Measurements from ENCODE around the gene PLCB3. TPM values are rescaled to one million over a fixed set of nuclear protein-coding genes. Genes with fewer than 3 reads are reported as not detected.

The PLCB3 gene
- total RNA-seq (34.2 and 37.2 TPM in 2 replicates), polyA plus RNA-seq (17.2 and 20.6 TPM in 2 replicates), polyA minus RNA-seq (ENCODE audit: low replicate concordance) (47.7 and 56.8 TPM in 2 replicates)
- polyA plus RNA-seq (2012): 23.7 and 27.9 TPM in 2 replicates

DNA sequence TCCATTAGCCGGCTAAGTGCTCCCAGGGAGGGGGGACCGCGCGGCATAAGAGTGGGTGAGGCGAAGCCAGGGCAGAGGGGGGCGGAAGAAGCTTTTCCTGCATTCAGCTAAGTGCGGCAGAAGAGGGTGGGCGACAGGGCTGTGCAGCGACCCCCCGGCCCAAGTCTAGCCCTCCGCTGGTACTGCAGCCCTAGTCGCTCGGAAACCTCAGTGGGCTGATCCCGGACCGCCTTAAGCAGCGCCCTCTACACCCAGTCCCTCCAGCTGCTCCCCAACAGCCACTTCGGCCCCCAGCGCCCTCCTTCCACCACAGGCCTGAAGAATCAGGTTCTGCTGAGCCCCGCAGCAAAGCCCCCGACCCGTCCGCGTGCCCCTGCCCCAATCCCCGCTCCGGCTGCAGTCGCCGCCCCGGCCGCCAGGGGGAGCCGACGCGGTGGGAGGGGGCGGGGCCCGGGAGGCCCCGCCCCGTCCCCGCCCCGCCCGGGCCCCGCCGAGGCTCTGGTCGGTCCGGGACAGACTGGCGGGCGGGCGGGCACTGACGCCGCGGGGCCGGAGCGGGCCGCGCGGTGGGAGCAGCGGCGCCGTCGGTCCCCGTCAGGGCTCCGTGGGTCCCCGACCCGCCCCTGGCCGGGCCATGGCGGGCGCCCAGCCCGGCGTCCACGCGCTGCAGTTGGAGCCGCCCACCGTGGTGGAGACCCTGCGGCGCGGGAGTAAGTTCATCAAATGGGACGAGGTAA lies at the start of gene PLCB3:
TSS of gene PLCB3 (plus strand) at position 515 of the 737 bp plus-strand sequence. CDS start at position 635, 120 bp downstream.
- peak within 1 kb of the TSS; percentile 79 to 98 (median 88) for H3K4me3 ChIP-seq (replicated peaks in 1 of 4; ENCODE audit: control extremely low read depth in 1 of 4, insufficient read depth in 1 of 4, low read depth in 3 of 4, low read length in 4 of 4)
- no peak for TF ChIP-seq EZH2 (IDR thresholded peaks at IDR 0.05; ENCODE audit: low read length, missing control alignments)
- TF ChIP-seq, protein P1, sequence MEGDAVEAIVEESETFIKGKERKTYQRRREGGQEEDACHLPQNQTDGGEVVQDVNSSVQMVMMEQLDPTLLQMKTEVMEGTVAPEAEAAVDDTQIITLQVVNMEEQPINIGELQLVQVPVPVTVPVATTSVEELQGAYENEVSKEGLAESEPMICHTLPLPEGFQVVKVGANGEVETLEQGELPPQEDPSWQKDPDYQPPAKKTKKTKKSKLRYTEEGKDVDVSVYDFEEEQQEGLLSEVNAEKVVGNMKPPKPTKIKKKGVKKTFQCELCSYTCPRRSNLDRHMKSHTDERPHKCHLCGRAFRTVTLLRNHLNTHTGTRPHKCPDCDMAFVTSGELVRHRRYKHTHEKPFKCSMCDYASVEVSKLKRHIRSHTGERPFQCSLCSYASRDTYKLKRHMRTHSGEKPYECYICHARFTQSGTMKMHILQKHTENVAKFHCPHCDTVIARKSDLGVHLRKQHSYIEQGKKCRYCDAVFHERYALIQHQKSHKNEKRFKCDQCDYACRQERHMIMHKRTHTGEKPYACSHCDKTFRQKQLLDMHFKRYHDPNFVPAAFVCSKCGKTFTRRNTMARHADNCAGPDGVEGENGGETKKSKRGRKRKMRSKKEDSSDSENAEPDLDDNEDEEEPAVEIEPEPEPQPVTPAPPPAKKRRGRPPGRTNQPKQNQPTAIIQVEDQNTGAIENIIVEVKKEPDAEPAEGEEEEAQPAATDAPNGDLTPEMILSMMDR (conservative IDR thresholded peaks at IDR 0.05 in 1 of 2, IDR thresholded peaks at IDR 0.05 in 1 of 2; ENCODE audit: low read depth in 1 of 2, low read length in 2 of 2): peak; percentile 13 to 31

DNA sequence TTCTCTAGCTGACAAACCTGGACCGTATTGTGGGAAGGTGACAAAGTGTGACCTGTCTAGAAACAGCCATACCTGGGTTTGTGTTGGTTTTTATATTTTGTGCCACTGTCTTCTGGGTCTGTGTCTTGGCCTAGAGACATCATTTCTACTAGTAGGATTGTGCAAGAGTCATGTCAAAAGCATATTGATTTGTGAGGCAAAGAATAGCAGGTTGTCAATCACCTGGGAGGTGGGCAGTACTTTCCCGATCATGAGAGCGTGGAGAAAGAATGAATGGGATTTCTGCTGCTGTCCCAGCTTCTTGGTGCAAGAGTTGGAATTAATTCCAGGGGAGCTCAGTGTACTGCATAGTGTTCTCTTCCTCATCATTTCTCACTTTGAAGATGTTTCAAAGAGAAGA lies 49.8 kb upstream of the PLCB3 start:
- H4K20me1 ChIP-seq (ENCODE audit: control insufficient read depth, extremely low read depth, insufficient read depth, low read length): no peaks in the 10 kb centered on the region
- H3K4me2 ChIP-seq (ENCODE audit: extremely low read depth, insufficient read depth, low read length): no peak overlapping the region
- no peak overlapping the region for H2AFZ ChIP-seq (ENCODE audit: low read length)
- TF ChIP-seq, protein P1 (conservative IDR thresholded peaks at IDR 0.05 in 1 of 2, IDR thresholded peaks at IDR 0.05 in 1 of 2; ENCODE audit: low read depth in 1 of 2, low read length in 2 of 2): no peak
- no peak for TF ChIP-seq EZH2 (IDR thresholded peaks at IDR 0.05; ENCODE audit: low read length, missing control alignments)
- no peaks in the 10 kb centered on the region for H3K9me3 ChIP-seq (ENCODE audit: control insufficient read depth, insufficient read depth, low read depth, low read length)
- no peak overlapping the region for H3K27ac ChIP-seq (ENCODE audit: insufficient read depth, low read length)
- no peak for DNase-seq (ENCODE audit: low read depth in 2 of 2)
- no peak overlapping the region for H3K4me3 ChIP-seq (replicated peaks in 1 of 4; ENCODE audit: control extremely low read depth in 1 of 4, insufficient read depth in 1 of 4, low read depth in 3 of 4, low read length in 4 of 4)
- peaks cover 32% of the 10 kb centered on the region for H3K36me3 ChIP-seq (ENCODE audit: control insufficient read depth, insufficient read depth, low read length)
- H3K27me3 ChIP-seq (ENCODE audit: control insufficient read depth, insufficient read depth, low read length): no peaks in the 10 kb centered on the region
- no peaks in the 10 kb centered on the region for H3K79me2 ChIP-seq (ENCODE audit: control insufficient read depth, insufficient read depth, low read length)
- peaks cover 3% of the 10 kb centered on the region for H3K4me1 ChIP-seq (ENCODE audit: control insufficient read depth, extremely low read depth, insufficient read depth, low read length)
- no peak overlapping the region for H3K9ac ChIP-seq (ENCODE audit: insufficient read depth, low read length)

More for the DNA sequence above, at the start of gene PLCB3:
- no peaks in the 10 kb centered on the region for H4K20me1 ChIP-seq (ENCODE audit: control insufficient read depth, extremely low read depth, insufficient read depth, low read length)
- no peaks in the 10 kb centered on the region for H3K27me3 ChIP-seq (ENCODE audit: control insufficient read depth, insufficient read depth, low read length)
- peaks cover 25% of the 10 kb centered on the region for H3K79me2 ChIP-seq (ENCODE audit: control insufficient read depth, insufficient read depth, low read length)
- H3K9ac ChIP-seq (ENCODE audit: insufficient read depth, low read length): peak within 1 kb of the TSS; percentile 76
- H3K4me2 ChIP-seq (ENCODE audit: extremely low read depth, insufficient read depth, low read length): peak within 1 kb of the TSS; percentile 92
- H2AFZ ChIP-seq (ENCODE audit: low read length): peak within 1 kb of the TSS; percentile 57
- H3K36me3 ChIP-seq (ENCODE audit: control insufficient read depth, insufficient read depth, low read length): peaks cover 10% of the 10 kb centered on the region
- peak within 1 kb of the TSS; percentile 63 for H3K27ac ChIP-seq (ENCODE audit: insufficient read depth, low read length)
- H3K4me1 ChIP-seq (ENCODE audit: control insufficient read depth, extremely low read depth, insufficient read depth, low read length): peaks cover 8% of the 10 kb centered on the region
- no peaks in the 10 kb centered on the region for H3K9me3 ChIP-seq (ENCODE audit: control insufficient read depth, insufficient read depth, low read depth, low read length)
- peak; percentile 12 to 38 for DNase-seq (ENCODE audit: low read depth in 2 of 2)

DNA sequence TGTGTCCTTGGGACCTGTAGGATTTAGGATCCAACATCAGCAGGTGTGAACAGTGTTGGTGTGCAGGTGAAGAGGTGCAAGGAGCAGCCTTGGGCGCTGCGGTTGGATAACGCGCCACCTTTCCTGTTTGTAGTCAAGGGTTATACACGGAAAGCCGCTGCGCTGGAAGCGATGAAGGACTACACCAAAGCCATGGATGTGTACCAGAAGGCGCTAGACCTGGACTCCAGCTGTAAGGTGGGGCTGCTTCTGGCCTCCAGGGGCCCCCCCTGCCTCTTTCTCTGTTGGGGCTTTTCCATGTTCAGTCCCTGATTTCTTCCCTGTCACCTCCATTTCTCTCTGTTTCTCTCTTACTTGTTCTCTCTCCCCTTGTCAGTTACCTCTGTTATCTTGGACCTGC lies 48.3 kb upstream of the PLCB3 start:
- Histone ChIP-seq H3K79me2 (ENCODE audit: control insufficient read depth, insufficient read depth, low read length) (no peaks in the 10 kb centered on the region), H3K27me3 (ENCODE audit: control insufficient read depth, insufficient read depth, low read length) (no peaks in the 10 kb centered on the region), H3K9ac (ENCODE audit: insufficient read depth, low read length) (no peak overlapping the region), H3K4me3 (replicated peaks in 1 of 4; ENCODE audit: control extremely low read depth in 1 of 4, insufficient read depth in 1 of 4, low read depth in 3 of 4, low read length in 4 of 4) (no peak overlapping the region), H3K9me3 (ENCODE audit: control insufficient read depth, insufficient read depth, low read depth, low read length) (no peaks in the 10 kb centered on the region), H3K27ac (ENCODE audit: insufficient read depth, low read length) (no peak overlapping the region), H3K36me3 (ENCODE audit: control insufficient read depth, insufficient read depth, low read length) (peaks cover 31% of the 10 kb centered on the region), H3K4me2 (ENCODE audit: extremely low read depth, insufficient read depth, low read length) (no peak overlapping the region), H3K4me1 (ENCODE audit: control insufficient read depth, extremely low read depth, insufficient read depth, low read length) (peaks cover 14% of the 10 kb centered on the region), H4K20me1 (ENCODE audit: control insufficient read depth, extremely low read depth, insufficient read depth, low read length) (no peaks in the 10 kb centered on the region), H2AFZ (ENCODE audit: low read length) (no peak overlapping the region)
- no peak for DNase-seq (ENCODE audit: low read depth in 2 of 2)
- TF ChIP-seq EZH2 (IDR thresholded peaks at IDR 0.05; ENCODE audit: low read length, missing control alignments): no peak
- TF ChIP-seq, protein P1 (conservative IDR thresholded peaks at IDR 0.05 in 1 of 2, IDR thresholded peaks at IDR 0.05 in 1 of 2; ENCODE audit: low read depth in 1 of 2, low read length in 2 of 2): no peak

Data from fibroblast of lung (primary cell).